GM23338 (cell line): ENCODE data around the gene TPT1. TPM values are rescaled to one million over a fixed set of nuclear protein-coding genes. Genes with fewer than 3 reads are reported as not detected.

Source experiments
- ATAC-seq: fragments of 200-7000 bp; cut with Tn5 transposase; 3 replicates; pipeline ENCODE4 v1.9.1; 2020
- DNase-seq: peaks from one replicate; pipeline ENCODE4 v3.0.0-alpha.2; 2015; ENCODE audit warnings: low spot score
- H2AFZ ChIP-seq: fragments of 200-600 bp; sonication (generic); 2 replicates; pipeline ENCODE4 v1.8.0; 2016; ENCODE audit warnings: antibody characterized with exemption, mild to moderate bottlenecking, moderate library complexity
- H3F3A ChIP-seq: fragments of 200-600 bp; sonication (generic); replicated peaks from 2 replicates; pipeline ENCODE4 v1.8.0; 2017; ENCODE audit warnings: antibody characterized with exemption, mixed run types, low read depth
- H3K27ac ChIP-seq: fragments of 200-600 bp; sonication (generic); 2 replicates; pipeline ENCODE4 v1.6.1; 2016; ENCODE audit warnings: low read depth
- H3K27me3 ChIP-seq: fragments of 200-600 bp; sonication (generic); 2 replicates; pipeline ENCODE4 v1.8.0; 2016; ENCODE audit warnings: mild to moderate bottlenecking, mixed run types, moderate library complexity; ENCODE audit not compliant: insufficient read depth
- H3K36me3 ChIP-seq: fragments of 200-600 bp; sonication (generic); 2 replicates; pipeline ENCODE4 v1.8.0; 2016; ENCODE audit warnings: mild to moderate bottlenecking; ENCODE audit not compliant: insufficient read depth
- H3K4me1 ChIP-seq: fragments of 200-600 bp; sonication (generic); 2 replicates; pipeline ENCODE4 v1.8.0; 2016; ENCODE audit warnings: mild to moderate bottlenecking, moderate library complexity; ENCODE audit not compliant: insufficient read depth
- H3K4me2 ChIP-seq: fragments of 200-600 bp; sonication (generic); 2 replicates; pipeline ENCODE4 v1.7.1; 2017; ENCODE audit warnings: mixed run types
- H3K4me3 ChIP-seq: fragments of 200-600 bp; sonication (generic); 2 replicates; pipeline ENCODE4 v1.6.1; 2016; ENCODE audit warnings: mixed run types
- H3K79me2 ChIP-seq: fragments of 200-600 bp; sonication (generic); replicated peaks from 2 replicates; pipeline ENCODE4 v1.8.0; 2017; ENCODE audit warnings: mild to moderate bottlenecking; ENCODE audit not compliant: insufficient read depth
- H3K9me2 ChIP-seq: fragments of 200-600 bp; sonication (generic); 2 replicates; pipeline ENCODE4 v1.8.0; 2017; ENCODE audit not compliant: insufficient read depth
- H4K20me1 ChIP-seq: fragments of 200-600 bp; sonication (generic); replicated peaks from 2 replicates; pipeline ENCODE4 v1.8.0; 2017; ENCODE audit warnings: mild to moderate bottlenecking; ENCODE audit not compliant: insufficient read depth
- H3K27ac Mint-ChIP-seq: 2 replicates; pipeline ENCODE4 v1.8.0; 2020; ENCODE audit warnings: inconsistent platforms, mild to moderate bottlenecking, moderate library complexity, mixed read lengths
- H3K27me3 Mint-ChIP-seq: 3 replicates; pipeline ENCODE4 v1.8.0; 2022; ENCODE audit warnings: low read depth, mild to moderate bottlenecking, moderate library complexity, mixed read lengths, inconsistent platforms; ENCODE audit not compliant: insufficient read depth, poor library complexity
- H3K36me3 Mint-ChIP-seq: 3 replicates; pipeline ENCODE4 v1.8.0; 2021; ENCODE audit warnings: low read depth, mild to moderate bottlenecking, inconsistent platforms, moderate library complexity, mixed read lengths
- H3K4me1 Mint-ChIP-seq: 3 replicates; pipeline ENCODE4 v1.8.0; 2020; ENCODE audit warnings: mild to moderate bottlenecking, inconsistent platforms, mixed read lengths
- H3K4me3 Mint-ChIP-seq: 3 replicates; pipeline ENCODE4 v1.8.0; 2021; ENCODE audit warnings: moderate library complexity, mild to moderate bottlenecking, inconsistent platforms, mixed read lengths
- H3K9me3 Mint-ChIP-seq: 3 replicates; pipeline ENCODE4 v1.8.0; 2020; ENCODE audit warnings: moderate library complexity, mild to moderate bottlenecking, inconsistent platforms, mixed read lengths
- CREB1 ChIP-seq: fragments of 250-450 bp; sonication (Bioruptor Pico); IDR thresholded peaks from 2 replicates; pipeline ENCODE4 v1.5.0; 2020; ENCODE audit warnings: low read depth, mild to moderate bottlenecking, moderate library complexity
- CTCF ChIP-seq, 2 experiments: fragments of 200-600 bp in 1 of 2; sonication (generic) in 1 of 2; conservative IDR thresholded peaks; 2 replicates each; pipeline versions ENCODE4 v1.5.1 to v1.6.1; 2016 to 2017; ENCODE audit warnings: antibody characterized with exemption in 2 of 2, low read depth in 2 of 2, mild to moderate bottlenecking in 2 of 2, moderate library complexity in 1 of 2
- ETS1 ChIP-seq: IDR thresholded peaks from 2 replicates; pipeline ENCODE4 v1.6.1; 2016; ENCODE audit warnings: antibody characterized with exemption
- EZH2 ChIP-seq: fragments of 200-600 bp; sonication (generic); IDR thresholded peaks from one replicate; pipeline ENCODE4 v1.8.0; 2017; ENCODE audit warnings: antibody characterized with exemption, mild to moderate bottlenecking, low read depth; ENCODE audit not compliant: unreplicated experiment
- EZH2phosphoT487 ChIP-seq: fragments of 200-600 bp; sonication (generic); IDR thresholded peaks from one replicate; pipeline ENCODE4 v1.8.1; 2018; ENCODE audit warnings: antibody characterized with exemption; ENCODE audit not compliant: unreplicated experiment
- JUNB ChIP-seq: IDR thresholded peaks from one replicate; pipeline ENCODE4 v1.6.1; 2016; ENCODE audit warnings: antibody characterized with exemption; ENCODE audit not compliant: unreplicated experiment
- NANOG ChIP-seq: IDR thresholded peaks from 2 replicates; pipeline ENCODE4 v1.6.1; 2016; ENCODE audit warnings: antibody characterized with exemption, borderline replicate concordance
- POLR2AphosphoS5 ChIP-seq: IDR thresholded peaks from 2 replicates; pipeline ENCODE4 v1.6.1; 2016; ENCODE audit warnings: antibody characterized with exemption, low read depth
- REST ChIP-seq: IDR thresholded peaks from one replicate; pipeline ENCODE4 v1.6.1; 2018; ENCODE audit warnings: antibody characterized with exemption; ENCODE audit not compliant: unreplicated experiment
- STAT1 ChIP-seq: IDR thresholded peaks from one replicate; pipeline ENCODE4 v1.6.1; 2016; ENCODE audit warnings: antibody characterized with exemption; ENCODE audit not compliant: unreplicated experiment
- ZNF114 ChIP-seq: fragments of 250-450 bp; sonication (Bioruptor Pico); IDR thresholded peaks from 2 replicates; pipeline ENCODE4 v1.5.0; 2020; ENCODE audit warnings: mild to moderate bottlenecking, moderate library complexity
- ZNF331 ChIP-seq: fragments of 250-450 bp; sonication (Bioruptor Pico); IDR thresholded peaks from 2 replicates; pipeline ENCODE4 v1.5.0; 2020; ENCODE audit warnings: low read depth, mild to moderate bottlenecking, moderate library complexity
- ZNF462 ChIP-seq: fragments of 250-450 bp; sonication (Bioruptor Pico); IDR thresholded peaks from 2 replicates; pipeline ENCODE4 v1.5.0; 2020; ENCODE audit warnings: mild to moderate bottlenecking, moderate library complexity
- polyA plus RNA-seq: library from polyadenylated mRNA; unstranded; fragments of >200 nt; fragmentation: Nextera tagmentation; extraction: Ambion mirVana; gene quantifications from 2 replicates; pipeline ENCODE4 v1.2.1, GENCODE V29; 2016
- total RNA-seq: library from RNA; depleted of rRNA; stranded (reverse); fragments of >200 nt; shearing (Covaris generic); gene quantifications from 2 replicates; pipeline ENCODE4 v1.2.3, GENCODE V29; 2014

Gene TPT1
- total and polyA plus RNA-seq, 2 experiments from 2014 or later, result 1,385 to 2,519 TPM

- TF ChIP-seq CTCF (conservative IDR thresholded peaks at IDR 0.05; ENCODE audit: low read depth in 2 of 2), result no peak
- no peak for TF ChIP-seq ZNF462 (CRISPR knock-in tag)
- TF ChIP-seq ETS1, result no peak
- TF ChIP-seq JUNB, result no peak
- TF ChIP-seq POLR2AphosphoS5, result no peak
- TF ChIP-seq ZNF114, result no peak
- TF ChIP-seq NANOG, result no peak
- no peak for TF ChIP-seq EZH2
- TF ChIP-seq CREB1 (CRISPR knock-in tag), result no peak
- no peak for TF ChIP-seq EZH2phosphoT487
- TF ChIP-seq REST, result no peak
- no peak for TF ChIP-seq ZNF331 (CRISPR knock-in tag)
- no peak for TF ChIP-seq STAT1
- peaks cover 5% of the 10 kb centered on the region for H3K4me1 Mint-ChIP-seq
- no peaks in the 10 kb centered on the region for H3K9me3 Mint-ChIP-seq
- Histone ChIP-seq H3K79me2 (no peaks in the 10 kb centered on the region), H3K36me3 (no peaks in the 10 kb centered on the region), H3K4me1 (peaks cover 8% of the 10 kb centered on the region; the same call in 1 of the 2 replicates), H2AFZ (no peak overlapping the region), H3K9me2 (no peaks in the 10 kb centered on the region), H3K4me3 (no peak overlapping the region), H3F3A (no peaks in the 10 kb centered on the region), H3K27ac (no peak overlapping the region), H3K4me2 (no peak overlapping the region), H4K20me1 (no peaks in the 10 kb centered on the region), H3K27me3 (no peaks in the 10 kb centered on the region)
- peaks cover 10% of the 10 kb centered on the region for H3K27me3 Mint-ChIP-seq
- ATAC-seq (no peak), DNase-seq (no peak)
- no peak overlapping the region for H3K27ac Mint-ChIP-seq
- no peaks in the 10 kb centered on the region for H3K36me3 Mint-ChIP-seq
- no peak overlapping the region for H3K4me3 Mint-ChIP-seq
Measured at GRCh38 chr13:45297456-45298205, 43.4 kb downstream of the TPT1 start.
